Colonic mucosa (tissue), 4 donors: ENCODE data around the gene EID3. TPM values are rescaled to one million over a fixed set of nuclear protein-coding genes. Genes with fewer than 3 reads are reported as not detected.
"Not testable (repeated sequence)": the region's sequence is repeated elsewhere in the genome, so short reads cannot be mapped to it uniquely, and the experiment has no call there.

Source experiments
- DNase-seq: peaks from one replicate; pipeline ENCODE4 v3.0.0-alpha.2; 2020
- H3K27ac ChIP-seq: fragments of 200-600 bp; one replicate; pipeline ENCODE4 v1.8.0; 2021
- H3K27me3 ChIP-seq: fragments of 200-600 bp; one replicate; pipeline ENCODE4 v1.8.0; 2021
- H3K36me3 ChIP-seq: fragments of 200-600 bp; one replicate; pipeline ENCODE4 v1.8.0; 2021
- H3K4me1 ChIP-seq: fragments of 200-600 bp; one replicate; pipeline ENCODE4 v1.8.0; 2021; ENCODE audit warnings: mild to moderate bottlenecking
- H3K4me3 ChIP-seq: fragments of 200-600 bp; one replicate; pipeline ENCODE4 v1.8.0; 2021
- H3K9ac ChIP-seq, 2 donors: one replicate each; pipeline ENCODE4 v1.7.0; 2013; ENCODE audit warnings: control low read depth in 2 of 2, low read depth in 2 of 2, low read length in 2 of 2
- H3K9me3 ChIP-seq: fragments of 200-600 bp; one replicate; pipeline ENCODE4 v1.8.0; 2021
- intact Hi-C: fragments of 100-400 bp; cut with DNase I; formaldehyde crosslinking; loops from one replicate; pipeline ENCODE4 v1.14.1; 2022
- total RNA-seq, 2 donors: library from RNA; stranded (reverse); fragmentation: NEBNext Ultra II Directional in 1 of 2; extraction: Animal tissue kit (Norgen Biotek cat#: 25700) in 1 of 2; gene quantifications; one replicate each; pipeline ENCODE4 v1.2.1, GENCODE V29; 2021
- TF ChIP-seq, protein P1 (sequence below): fragments of 200-600 bp; IDR thresholded peaks from one replicate; pipeline ENCODE4 v1.8.0; 2022; ENCODE audit warnings: antibody characterized with exemption, mild to moderate bottlenecking
- donor health status: healthy.
- donor health status: DM: no; HTN: no; CAD: no.
- donor health status: DM: no; HTN: no; CAD: no.

The EID3 gene
- total RNA-seq, 2 donors from 2014 or later = 0.98 to 2.5 TPM

DNA sequence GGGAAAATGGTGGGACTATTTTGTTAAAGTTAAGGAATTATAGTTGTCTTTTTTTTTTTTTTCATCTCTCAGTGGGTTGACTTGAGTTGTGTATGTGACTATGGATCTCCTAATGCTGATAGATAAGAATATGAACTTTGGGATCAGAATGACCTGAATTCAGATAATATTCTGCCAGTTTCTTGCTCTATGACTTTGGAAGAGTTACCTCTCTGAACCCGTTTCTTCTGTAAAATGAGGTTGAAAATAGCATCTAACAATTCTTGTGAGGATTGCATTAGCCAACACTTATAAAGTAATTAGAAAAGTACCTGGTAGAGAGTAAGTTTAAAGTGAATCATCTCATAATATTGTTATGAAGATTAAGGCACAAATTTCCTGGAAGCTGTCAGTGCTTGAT is 18.4 kb downstream of the EID3 start:
- Histone ChIP-seq H3K27me3 (no peaks in the 10 kb centered on the region), H3K4me3 (no peak overlapping the region), H3K9me3 (no peaks in the 10 kb centered on the region), H3K9ac (no peak overlapping the region), H3K4me1 (no peaks in the 10 kb centered on the region), H3K27ac (no peak overlapping the region), H3K36me3 (peaks cover 5% of the 10 kb centered on the region)
- intact Hi-C loops = no loop called here
- TF ChIP-seq, protein P1, sequence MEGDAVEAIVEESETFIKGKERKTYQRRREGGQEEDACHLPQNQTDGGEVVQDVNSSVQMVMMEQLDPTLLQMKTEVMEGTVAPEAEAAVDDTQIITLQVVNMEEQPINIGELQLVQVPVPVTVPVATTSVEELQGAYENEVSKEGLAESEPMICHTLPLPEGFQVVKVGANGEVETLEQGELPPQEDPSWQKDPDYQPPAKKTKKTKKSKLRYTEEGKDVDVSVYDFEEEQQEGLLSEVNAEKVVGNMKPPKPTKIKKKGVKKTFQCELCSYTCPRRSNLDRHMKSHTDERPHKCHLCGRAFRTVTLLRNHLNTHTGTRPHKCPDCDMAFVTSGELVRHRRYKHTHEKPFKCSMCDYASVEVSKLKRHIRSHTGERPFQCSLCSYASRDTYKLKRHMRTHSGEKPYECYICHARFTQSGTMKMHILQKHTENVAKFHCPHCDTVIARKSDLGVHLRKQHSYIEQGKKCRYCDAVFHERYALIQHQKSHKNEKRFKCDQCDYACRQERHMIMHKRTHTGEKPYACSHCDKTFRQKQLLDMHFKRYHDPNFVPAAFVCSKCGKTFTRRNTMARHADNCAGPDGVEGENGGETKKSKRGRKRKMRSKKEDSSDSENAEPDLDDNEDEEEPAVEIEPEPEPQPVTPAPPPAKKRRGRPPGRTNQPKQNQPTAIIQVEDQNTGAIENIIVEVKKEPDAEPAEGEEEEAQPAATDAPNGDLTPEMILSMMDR = no peak
- DNase-seq = no peak

DNA sequence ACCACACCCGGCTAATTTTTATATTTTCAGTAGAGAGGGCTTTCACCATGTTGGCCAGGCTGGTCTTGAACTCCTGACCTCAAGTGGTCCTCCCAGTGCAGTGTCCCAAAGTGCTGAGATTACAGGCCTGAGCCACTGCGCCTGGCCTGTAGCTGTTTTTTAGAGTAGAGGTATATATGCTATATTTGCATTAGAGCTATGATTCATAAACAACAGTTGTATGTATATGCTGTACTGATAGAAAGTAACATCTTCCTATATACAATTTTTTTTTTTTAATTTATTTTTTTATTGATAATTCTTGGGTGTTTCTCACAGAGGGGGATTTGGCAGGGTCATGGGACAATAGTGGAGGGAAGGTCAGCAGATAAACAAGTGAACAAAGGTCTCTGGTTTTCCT is 19.0 kb downstream of the EID3 start:
- intact Hi-C loops = not testable (repeated sequence)

DNA sequence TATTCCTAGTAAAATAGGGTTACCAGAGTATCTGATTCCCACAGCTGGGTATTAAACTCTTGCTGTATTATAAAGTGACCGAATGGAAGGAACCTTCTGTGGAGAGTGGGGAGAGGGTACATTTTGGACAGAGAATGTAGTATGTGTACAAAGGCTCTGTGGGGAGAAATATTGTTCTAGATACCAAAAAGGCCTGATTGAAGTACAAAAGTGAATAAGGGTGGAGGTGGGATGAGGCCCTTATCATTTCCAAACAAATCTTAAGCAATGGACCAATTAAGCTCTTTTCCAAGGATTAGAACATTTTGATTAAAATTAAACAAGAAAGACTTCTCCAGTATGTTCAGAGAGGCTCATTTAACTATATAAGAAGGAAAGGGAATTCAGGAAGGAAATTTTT is 20.4 kb downstream of the EID3 start:
- Histone ChIP-seq H3K36me3 (peaks cover 6% of the 10 kb centered on the region), H3K27me3 (no peaks in the 10 kb centered on the region), H3K9me3 (no peaks in the 10 kb centered on the region), H3K4me1 (no peaks in the 10 kb centered on the region), H3K4me3 (no peak overlapping the region), H3K27ac (no peak overlapping the region), H3K9ac (no peak overlapping the region)
- intact Hi-C loops = no loop called here
- DNase-seq = no peak
- TF ChIP-seq, protein P1 = no peak

More for the DNA sequence above, 19.0 kb downstream of the EID3 start:
- not testable (repeated sequence) for H3K36me3 ChIP-seq, DNase-seq, H3K27ac ChIP-seq, H3K4me1 ChIP-seq, H3K9me3 ChIP-seq, H3K9ac ChIP-seq, H3K4me3 ChIP-seq, H3K27me3 ChIP-seq

GRCh38 chr12:104328278-104328677 is 24.7 kb downstream of the EID3 start:
- H3K27ac ChIP-seq, H3K4me1 ChIP-seq, H3K27me3 ChIP-seq, DNase-seq, intact Hi-C loops, H3K9ac ChIP-seq, H3K4me3 ChIP-seq, H3K9me3 ChIP-seq: not testable (repeated sequence)
- H3K36me3 ChIP-seq = peaks cover 14% of the 10 kb centered on the region

GRCh38 chr12:104328790-104329189 is 25.3 kb downstream of the EID3 start:
- no peaks in the 10 kb centered on the region for H3K9me3 ChIP-seq
- TF ChIP-seq, protein P1 = no peak
- no peak overlapping the region for H3K4me3 ChIP-seq
- H3K36me3 ChIP-seq = peaks cover 14% of the 10 kb centered on the region
- H3K4me1 ChIP-seq = no peaks in the 10 kb centered on the region
- no peak overlapping the region for H3K27ac ChIP-seq
- no peak for DNase-seq
- H3K9ac ChIP-seq = no peak overlapping the region
- intact Hi-C loops = no loop called here
- H3K27me3 ChIP-seq = no peaks in the 10 kb centered on the region

GRCh38 chr12:104329707-104330532 is 26.4 kb downstream of the EID3 start:
- Histone ChIP-seq H3K4me1 (no peaks in the 10 kb centered on the region), H3K27ac (no peak overlapping the region), H3K27me3 (no peaks in the 10 kb centered on the region), H3K4me3 (no peak overlapping the region), H3K36me3 (peaks cover 14% of the 10 kb centered on the region), H3K9ac (no peak overlapping the region), H3K9me3 (no peaks in the 10 kb centered on the region)
- TF ChIP-seq, protein P1 = no peak
- intact Hi-C loops = no loop called here
- no peak for DNase-seq
